ENCODE measurements around the gene DSC2.

Gene DSC2

DNA sequence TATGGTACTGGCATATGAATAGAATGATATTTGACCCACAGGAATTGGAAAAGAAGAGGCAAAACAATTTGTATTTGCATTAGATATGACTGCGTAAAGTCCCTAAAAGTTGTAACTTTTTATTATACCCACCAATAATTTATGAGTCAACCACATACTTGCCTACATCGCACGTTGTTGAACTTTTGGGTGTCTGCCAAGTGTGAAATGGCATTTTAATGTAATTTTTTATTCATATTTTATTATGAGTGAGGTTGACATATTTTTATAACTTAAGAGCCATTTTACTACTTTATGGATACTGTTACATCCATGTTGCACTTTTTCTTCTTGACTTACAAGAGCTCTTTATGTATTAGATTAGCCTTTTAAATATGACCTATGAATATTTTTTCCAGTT lies 4.6 kb downstream of the DSC2 start:
- DNase-seq, result no peak

DNA sequence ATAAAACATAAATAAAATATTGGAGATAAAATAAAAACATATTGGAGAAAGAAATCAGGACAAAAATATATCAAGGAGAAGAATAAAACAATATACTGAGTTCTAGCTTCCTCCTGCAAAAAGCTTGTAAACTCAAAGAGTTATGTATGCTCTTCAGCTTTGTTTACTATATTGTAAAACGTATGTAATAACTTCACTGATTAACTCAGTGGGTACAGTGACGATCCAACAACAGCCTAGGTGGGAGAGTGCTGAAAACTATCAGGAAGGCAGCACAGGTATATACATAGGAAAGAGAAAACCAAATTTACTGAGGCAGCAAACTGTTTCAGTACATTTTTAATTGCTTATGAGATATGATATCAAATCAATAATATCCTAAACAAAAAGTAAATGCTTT lies 8.3 kb downstream of the DSC2 start:
- no peak for DNase-seq

DNA sequence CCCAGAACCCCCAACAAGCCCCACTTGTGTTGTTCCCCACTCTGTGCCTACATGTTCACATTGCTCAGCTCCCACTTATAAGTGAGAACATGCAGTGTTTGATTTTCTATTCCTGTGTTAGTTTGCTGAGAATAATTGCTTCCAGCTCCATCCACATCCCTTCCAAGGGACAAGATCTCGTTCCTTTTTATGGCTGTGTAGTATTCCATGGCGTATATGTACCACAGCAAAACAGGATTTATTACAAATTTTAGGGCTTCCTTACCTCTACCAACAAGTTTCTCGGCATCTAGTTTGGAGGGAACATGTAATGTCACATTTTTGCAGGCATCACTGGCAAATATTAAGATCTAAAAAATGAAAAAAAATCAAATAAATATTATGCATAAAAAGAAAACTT lies 8.9 kb downstream of the DSC2 start:
- no peak for DNase-seq

DNA sequence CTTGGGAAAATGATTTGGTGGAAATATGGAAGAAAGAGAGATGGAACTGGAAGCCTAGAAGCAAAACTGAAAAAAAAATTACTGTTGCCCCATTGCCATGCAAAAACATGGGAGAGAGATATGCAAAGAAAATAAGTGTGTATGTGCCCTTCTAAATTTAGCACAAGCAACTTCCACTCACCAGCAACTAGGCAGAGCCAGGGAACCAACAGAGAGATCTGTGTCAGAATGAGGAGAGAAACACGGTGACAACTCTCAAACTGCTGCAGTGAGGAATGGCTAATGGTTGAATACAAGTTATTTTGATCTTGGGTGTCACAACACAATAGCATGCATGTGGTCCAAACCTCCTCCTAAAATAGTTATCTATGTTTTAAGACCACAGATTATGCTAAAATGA lies 10.9 kb downstream of the DSC2 start:
- no peak for DNase-seq

DNA sequence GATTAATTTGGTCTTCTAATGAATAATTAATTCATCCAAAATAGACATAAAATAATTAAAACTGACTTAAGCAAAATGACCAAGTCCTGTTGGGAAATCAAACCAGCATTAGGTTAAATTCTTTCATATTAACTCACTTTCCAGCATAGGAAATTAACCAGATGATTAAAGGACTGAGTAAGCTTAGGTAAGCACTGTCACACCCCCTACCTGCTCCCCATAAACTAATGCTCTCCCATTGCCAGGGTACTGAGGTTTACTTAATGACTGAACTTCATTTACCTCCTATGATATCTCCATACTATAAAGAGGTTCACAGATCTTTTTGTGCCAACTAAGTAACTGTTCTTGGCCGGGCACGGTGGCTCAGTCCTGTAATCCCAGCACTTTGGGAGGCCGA lies 13.7 kb downstream of the DSC2 start:
- no peak for DNase-seq

DNA sequence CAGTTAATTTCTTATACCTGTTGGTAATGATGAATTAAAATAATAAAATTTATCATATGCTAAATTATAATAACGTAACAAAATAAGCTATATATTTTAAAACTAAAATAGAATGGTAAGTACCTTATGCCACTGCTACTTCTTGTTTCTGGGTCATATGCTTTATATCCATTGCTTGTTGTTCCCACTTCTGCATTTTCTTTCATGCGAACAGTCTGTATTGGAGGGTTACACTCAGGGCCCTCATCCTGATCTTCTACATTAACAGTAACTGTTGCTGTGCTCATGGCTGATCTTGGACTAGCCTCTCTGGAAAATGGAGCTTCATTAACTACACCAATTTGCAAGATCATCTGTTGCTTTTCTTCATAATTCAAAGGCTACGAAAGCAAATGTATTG lies 22.2 kb downstream of the DSC2 start:
- DNase-seq, result no peak

DNA sequence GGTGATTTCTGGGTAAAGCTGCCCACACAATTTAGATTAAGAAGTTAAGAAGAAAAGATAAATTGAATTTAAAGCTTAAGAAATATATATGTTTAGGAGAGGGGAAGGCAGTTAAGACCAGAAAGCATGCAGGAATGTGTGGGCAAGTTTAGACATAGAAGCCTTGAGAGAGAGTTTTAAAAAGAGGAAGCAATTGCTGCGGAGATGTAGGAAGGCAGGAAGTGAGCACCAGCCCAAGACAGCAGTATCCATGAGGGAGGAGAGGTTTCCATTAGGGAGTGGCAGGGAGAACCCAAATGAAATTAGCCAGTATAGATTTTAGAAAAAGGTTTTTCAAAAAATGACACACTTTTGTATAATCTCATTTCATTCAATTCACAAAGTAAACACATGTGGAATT lies 24.3 kb downstream of the DSC2 start:
- DNase-seq, result no peak

DNA sequence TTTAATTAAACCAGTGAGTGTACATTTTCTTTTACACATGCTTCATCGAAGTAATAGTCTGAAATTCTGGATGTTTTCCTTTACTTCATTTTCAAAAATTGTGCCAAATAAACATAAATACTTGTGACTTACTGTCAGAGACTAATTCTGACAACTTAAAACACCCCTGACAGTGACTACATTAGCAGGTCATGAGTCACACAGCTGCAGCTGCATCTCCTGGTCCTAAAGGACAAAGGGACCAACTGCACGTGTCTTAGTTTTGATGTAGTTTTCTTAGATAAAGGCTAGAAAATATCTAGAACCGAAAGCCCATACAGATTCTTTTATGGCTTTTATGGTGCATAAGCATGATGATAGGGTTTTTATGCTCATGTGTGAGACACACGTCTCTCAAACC lies 30.0 kb downstream of the DSC2 start:
- no peak for DNase-seq

DNA sequence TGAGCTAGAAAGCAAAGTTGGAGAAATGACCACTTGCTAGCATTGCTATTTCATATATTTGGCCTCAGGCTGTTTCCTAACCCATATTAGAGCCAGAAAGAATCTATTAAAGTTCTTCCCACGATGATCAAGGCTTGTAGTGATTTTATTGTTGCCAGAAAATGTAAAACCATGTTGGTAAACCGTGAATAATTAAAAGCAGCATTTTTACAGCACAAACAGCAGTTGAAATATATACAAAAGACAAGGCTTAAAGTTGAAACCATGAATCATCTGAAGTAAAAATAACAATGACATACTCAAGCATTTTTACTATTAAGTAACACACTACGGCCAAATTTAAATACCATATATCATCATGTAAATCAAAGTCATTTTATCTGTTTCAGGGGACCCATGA lies 32.0 kb downstream of the DSC2 start:
- no peak for DNase-seq

DNA sequence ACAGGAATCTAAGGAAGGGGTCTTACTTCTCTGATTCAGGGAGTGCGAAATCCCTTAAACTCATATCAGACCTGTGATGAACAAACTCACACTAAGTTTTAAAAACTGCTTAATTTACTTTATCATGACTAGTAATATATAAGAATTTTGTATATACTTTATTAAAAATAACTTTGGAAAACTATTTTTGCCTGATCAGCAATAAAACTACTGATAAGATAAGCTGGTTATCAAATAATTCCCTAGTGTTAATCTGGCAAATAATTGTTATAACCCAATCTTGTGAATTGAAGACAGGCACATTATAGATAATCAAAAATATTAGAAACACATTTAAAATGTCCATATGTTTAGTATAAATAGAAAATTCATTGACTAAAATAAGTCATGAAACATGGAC lies 36.0 kb downstream of the DSC2 start:
- no peak for DNase-seq

DNA sequence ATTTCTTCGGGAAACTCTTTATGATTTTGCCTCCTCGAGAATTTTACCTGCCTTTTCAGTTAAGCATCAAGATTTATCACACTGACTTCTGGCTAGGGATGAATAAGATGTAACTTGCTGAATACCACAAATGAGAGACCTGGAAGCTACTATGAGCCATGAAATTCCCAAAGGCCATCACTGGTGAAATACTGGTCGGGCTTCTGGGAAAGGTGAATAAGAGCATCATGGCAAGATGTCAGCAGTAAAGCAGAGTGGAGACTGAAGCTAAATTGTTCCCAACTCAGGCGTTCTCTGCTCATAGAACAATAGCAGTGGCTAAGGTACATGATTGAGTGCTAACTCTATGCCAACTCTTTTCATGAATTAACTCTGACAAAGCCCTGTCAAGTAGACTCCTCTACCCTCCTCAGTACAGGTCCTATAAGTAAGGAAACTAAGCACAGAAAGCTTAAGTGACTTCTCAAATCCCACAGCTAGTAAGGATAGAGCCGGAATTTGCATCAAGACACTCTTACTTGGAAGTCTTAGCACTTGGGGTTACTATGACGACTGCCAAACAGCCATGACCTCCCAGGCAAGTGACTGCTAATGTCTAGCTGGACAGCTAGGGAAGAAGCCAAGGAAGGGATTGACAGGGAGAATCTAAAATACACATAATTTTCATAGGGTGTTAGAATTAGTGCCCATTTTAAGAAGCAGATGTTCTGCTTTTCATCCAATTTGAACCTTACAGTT lies 37.0 kb downstream of the DSC2 start:
- DNase-seq, result no peak

DNA sequence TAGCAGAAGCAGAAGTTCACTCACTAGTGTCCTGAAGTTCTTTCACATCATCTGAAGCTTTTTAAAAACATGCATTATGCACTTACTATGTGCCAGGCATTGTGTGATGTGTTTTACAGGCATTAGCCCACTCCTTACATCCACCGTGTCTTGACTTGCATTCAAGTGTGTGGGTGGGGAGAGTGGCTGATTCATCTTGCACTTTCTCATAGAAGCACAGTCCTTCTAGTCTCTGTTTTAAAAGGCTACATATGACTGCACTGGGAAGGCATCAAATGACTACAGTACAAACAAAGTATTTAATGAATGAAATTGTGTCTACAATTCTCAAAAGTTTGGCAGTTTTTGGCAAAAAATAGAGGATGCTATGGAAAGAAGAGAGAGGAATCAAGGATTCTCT lies 38.1 kb downstream of the DSC2 start:
- no peak for DNase-seq

DNA sequence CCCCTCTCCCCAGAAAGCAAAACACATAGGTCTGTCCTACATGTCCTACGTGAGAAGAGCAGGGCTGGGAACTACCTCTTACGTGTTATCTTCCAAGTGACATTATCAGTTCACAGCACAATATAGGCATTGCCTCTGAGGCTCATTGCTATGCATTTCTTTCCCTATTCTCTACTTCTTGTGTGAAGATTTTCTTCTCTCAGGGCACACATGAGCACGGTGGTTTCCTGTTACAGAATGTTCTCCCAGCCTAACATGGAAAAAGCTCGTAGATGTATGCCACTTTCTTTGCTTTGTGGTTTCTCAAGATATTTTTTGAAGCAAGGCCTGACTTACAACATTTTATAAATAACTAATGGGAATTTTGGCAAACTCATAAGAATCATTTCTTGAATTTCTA lies 40.3 kb downstream of the DSC2 start:
- DNase-seq, result no peak

DNA sequence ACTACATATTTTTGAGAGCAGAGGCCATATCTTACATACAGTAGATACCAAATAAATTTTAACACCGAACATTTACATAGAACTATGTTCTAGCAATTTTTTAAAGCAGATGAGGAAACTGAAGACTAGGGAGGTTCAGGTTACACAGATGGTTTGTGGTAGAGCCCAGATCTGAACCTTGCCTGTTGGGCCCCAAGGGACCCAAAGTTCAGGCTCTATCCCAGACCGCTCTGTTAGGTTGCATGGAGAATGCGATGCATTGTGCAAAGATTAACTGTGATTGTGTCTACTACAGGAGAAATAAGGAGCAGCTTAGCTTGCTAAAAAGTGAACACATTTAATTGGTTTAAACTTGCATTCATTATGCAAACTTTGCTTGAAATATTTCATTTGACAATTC lies 43.3 kb downstream of the DSC2 start:
- no peak for DNase-seq

DNA sequence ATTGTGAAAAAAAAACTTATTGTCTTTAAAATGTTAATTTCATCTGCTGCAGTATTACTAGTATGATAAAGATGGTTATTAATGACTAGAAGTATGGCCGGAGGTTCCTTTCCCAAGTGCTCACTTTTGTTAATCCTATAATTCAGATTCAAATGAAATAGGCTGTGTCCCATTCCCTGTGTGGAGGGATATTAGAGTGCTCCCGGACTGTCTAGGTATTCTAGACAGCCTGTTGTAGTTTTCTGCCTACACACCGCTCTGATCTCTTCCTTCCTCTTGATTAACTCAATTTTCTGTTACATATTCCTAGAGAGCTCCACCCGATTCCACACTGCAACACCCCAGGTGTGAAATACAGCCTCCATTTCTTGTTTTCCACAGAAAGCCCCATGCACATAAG lies 44.3 kb downstream of the DSC2 start:
- no peak for DNase-seq

DNA sequence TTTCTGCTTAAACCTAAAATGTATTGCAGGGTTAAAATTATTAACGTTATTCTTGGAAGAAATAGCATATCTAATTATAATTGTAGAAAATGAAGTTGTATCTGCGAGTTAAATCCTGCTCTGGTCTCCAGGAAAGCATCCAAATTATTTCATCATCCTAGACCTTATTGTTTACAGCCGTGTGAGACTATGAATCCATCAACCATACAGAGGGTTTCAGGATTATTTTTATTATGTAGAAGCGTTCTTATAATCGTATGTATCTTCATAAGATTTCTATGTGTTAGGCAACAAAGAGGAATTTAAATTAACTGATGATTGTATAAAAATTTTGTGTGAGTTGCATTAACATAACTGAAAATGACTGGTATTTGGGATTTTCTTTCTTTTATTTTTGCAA lies 45.2 kb downstream of the DSC2 start:
- no peak for DNase-seq

DNA sequence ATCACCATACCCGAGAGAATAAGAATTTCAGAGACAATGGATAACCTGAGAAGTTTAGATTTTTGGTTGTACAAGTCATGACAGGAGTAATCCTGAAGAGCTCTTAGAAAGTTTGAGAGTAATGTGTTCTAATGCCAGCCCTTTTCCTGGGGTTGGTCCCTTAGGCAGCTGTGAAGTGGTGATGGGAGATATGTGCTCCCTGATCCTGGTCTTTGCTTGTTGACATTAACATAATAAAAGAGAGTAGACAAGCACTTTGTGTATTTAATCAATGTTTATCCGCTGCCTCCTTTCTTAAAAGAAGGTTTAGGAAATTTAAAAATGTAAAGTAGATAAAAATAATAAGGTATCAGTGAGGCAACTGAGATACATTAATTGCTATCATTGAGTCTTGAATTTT lies 45.9 kb downstream of the DSC2 start:
- DNase-seq, result no peak

DNA sequence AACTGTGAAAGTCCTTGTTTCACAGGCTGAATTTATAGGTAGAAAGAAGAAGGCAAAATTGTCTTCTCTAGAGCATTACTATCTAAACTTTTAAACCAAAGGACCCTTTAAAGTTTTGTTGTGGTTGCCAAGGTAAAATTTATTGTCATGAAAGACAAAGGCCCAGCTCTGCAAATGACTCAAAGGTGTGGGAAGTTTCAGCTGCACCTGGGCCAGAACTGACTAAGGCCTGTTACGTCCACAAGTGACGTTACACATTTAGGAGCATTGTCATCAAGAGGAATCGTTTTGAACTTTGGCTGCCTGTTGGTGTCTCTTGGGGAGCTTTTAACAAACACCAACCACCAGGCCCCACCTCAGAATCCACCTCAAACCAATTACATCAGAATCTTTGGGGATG lies 51.6 kb downstream of the DSC2 start:
- DNase-seq, result no peak

DNA sequence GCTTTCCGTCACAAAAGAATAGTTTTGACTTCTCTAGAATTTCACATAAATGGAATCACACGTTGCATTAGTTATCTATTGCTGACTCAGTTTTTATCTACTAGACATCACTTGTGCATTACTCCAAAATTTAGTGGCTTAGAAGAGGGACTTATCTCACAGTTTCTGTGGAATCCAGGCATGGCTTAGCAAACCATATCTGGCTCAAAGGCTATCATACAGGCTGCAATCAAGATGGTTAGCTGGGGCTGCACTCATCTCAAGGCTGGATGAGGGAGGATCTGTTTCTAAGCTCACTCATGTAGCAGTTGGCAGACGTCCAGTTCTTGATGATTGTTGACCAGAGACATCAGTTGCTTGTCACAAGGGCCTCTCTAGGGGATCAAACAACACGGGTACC lies 53.0 kb downstream of the DSC2 start:
- DNase-seq, result no peak

DNA sequence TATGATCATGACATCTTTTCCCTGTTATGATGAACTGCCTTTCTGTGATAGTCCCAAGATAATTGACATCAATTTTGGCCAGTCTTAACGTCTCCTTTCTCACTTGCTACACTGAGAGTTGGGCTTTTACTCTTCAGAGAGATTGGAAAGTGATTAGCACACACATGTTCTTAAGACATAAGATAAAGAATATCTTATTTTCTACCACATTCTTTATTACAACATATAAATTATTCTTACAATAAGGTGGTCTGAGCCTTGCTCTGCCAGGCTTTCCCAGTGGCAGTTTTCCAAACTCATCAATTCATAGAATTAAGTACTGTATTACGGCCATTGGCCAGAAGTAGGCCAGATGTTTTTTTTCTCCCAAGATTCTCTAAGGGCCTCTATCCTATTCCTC lies 54.0 kb downstream of the DSC2 start:
- DNase-seq, result no peak

DNA sequence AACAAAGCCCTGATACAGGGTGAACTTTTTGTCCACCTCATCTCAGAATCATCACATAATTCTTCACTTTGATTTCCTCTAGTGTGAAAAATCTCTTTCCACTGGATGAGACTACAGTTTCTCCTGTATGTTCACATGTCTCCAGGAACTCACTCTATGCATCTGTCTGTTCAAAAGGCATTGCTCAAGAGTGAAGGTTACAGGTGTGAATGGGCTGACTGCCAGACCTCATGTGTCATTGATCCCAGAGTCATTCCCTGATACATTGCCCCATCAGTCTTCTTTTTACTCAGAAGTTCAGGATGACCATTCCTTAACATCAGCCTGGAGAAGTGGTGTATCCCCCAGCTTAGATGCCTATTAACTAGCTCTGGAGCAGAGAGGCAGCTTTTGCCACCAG lies 55.3 kb downstream of the DSC2 start:
- DNase-seq, result no peak

DNA sequence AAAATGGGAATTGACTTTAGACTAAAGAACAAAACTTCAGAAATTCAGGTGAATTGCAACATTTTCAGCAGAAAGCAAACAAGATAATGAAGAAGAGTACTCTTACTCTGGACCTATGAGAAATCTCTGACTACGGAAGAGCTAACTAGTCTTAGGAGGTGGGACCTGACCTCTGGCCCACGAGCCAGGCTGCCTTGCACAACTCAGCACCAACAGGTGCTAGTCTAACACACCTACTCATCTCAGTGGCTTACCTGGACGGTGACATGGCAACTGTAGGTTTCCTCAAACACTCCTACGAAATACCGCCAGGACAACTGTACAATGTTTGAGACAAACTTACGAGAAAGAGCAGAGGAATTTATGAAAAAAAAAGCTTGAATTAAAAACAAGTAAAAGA lies 56.6 kb downstream of the DSC2 start:
- DNase-seq, result no peak

DNA sequence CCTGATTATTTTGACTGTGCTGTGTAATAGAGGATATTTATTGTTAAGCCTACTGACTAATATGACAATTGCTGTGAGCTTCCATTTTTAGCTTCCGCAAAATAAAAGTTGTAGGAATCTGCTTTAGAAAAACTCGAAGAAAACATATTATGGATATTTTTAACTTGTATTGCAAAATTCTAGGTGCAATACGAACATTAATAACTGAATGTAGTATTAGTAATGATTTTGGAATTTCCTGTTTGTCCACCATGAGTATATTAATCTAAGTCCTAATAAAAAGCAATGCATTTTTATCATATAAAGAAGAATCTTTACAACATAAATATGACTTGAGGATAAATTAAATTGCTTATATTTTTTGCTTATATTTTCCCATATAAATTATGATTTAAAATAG lies 57.3 kb downstream of the DSC2 start:
- no peak for DNase-seq

DNA sequence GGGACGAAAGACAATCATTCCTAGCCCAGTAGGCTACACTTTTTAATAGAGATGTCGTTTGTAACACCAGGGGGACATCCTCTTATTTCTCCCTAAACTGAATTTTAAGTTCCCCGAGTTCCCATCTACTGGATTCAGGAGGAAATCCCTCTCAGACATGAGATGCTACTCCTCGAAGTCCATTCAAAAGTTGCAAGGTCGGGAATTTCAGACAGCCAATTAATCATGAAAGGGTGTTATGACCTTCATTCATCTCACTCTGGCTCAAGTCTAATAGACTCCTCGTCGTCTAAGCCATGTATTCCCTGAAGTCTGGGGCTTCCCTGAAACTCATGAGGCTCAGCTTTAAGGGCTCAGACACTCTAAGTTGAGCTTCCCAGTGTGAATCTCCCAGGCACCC lies 58.5 kb downstream of the DSC2 start:
- DNase-seq, result no peak

DNA sequence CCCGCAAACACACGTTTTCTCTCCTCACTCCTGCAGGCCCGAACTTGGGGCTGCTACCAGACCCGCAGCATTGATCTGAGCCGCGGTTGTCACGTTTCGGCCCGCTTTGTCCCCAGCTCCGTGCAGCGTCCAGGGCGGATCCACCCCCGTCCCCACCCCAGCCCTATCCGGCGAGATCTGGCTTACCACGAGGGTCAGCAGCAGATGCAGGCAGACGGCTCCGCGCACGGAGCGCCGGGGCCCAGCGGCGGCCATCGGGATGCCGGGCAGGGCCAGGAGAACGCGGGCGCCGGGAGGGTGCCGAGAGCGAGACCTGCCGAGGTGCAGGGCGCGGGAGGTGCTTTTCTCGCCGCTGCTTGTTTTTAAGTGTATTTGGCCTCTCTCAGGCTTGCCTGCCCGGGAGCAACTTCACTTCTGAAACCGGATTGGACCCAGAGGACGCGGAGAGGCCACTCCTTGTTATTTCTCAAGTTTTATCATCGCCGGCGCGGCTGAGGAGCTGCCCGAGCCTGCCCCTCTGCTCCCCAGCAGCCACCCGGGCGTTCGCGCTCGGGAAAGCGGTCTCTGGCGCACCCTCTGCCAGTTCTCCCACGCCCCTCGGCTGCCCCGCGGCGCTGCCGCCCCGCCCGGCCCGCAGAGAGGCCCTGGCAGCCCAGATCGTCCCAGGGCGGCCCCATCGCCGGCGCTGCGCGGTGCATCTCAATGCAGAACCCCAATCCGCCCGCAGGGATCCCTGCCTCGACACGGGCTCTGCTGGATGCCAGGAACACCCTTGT lies 59.6 kb downstream of the DSC2 start, which contains the start of gene DSC3:
DSC3 (minus strand) TSS at position 337 of the 776 bp plus-strand sequence; CDS start at position 255, 82 bp downstream.
- DNase-seq, result no peak

Data from activated T-cell treated with anti-CD3 and anti-CD28 coated beads, Interleukin-2, amount 50 U/mL, for 1 hour (primary cell).